ENCODE data around the gene IL6R. TPM values are rescaled to one million over a fixed set of nuclear protein-coding genes. Genes with fewer than 3 reads are reported as not detected.

Gene IL6R
- 6.7 and 36.4 TPM in 2 replicates for total RNA-seq

GRCh38 chr1:154404984-154405746 lies at the start of gene IL6R:
Gene IL6R, plus strand, starts transcription at chr1:154405343. Its CDS starts 287 bp downstream, at chr1:154405630.

DNA sequence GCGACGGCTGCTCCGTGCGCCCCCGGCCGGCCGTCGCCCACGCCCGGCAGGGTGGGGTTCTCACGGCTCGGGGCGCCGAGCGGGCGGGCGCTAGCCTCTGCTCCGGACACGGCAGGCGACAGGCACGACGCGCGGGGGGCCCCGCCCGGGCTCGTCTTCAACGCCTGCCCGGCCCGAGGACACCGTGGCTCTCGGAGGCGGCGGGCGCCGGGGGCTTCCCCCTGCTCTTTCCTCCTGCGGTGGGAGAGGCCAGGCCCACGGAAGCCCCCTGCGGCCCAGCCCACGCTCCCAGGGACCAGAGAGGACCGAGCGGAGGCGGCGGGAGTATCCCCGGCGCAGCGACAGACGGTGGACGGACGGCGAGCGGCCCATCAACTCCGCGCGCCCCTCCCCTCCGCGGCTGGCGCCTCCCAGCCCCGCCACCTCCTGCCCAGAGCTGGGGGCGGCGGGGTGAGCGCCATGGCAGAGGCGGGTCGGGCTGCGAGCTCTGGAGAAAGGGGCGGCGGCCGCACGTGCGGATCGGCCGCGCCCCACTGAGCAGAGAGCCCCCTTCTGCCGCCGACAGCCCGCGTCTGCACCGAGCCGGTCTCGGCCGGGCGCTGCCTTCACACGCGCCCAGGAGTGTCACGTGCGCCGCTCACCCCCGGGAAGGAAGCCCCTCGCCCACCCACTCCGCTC lies 97.1 kb downstream of the IL6R start, which contains the start of the genes SHE and TDRD10:
Gene SHE (minus strand): TSS at position 347 of the 678 bp plus-strand sequence. CDS start 386 bp downstream, outside the sequence.
Gene TDRD10 (plus strand): TSS at position 154 of the 678 bp plus-strand sequence. CDS start 4,685 bp downstream, outside the sequence.

Other genes with a start within 250 kb of the IL6R start
- gene TPM3, start 213.2 kb upstream of the IL6R start, total RNA-seq, result 114 and 387 TPM in 2 replicates
- not detected in 2 replicates for gene CFAP141, start 199.0 kb upstream of the IL6R start, total RNA-seq
- gene UBAP2L, start 184.4 kb upstream of the IL6R start, total RNA-seq, result 74.6 and 74.8 TPM in 2 replicates
- gene HAX1, start 132.7 kb upstream of the IL6R start, total RNA-seq, result 80.0 and 124 TPM in 2 replicates
- not detected in 2 replicates for gene AQP10, start 84.2 kb upstream of the IL6R start, total RNA-seq
- 48.9 and 56.2 TPM in 2 replicates for gene ATP8B2, start 79.8 kb upstream of the IL6R start, total RNA-seq
- not detected in 2 replicates for gene TDRD10, start 96.9 kb downstream of the IL6R start, total RNA-seq
- under 0.01 TPM in 1 of 2 replicates, not detected in the other for gene SHE, start 97.1 kb downstream of the IL6R start, total RNA-seq
- 14.0 and 24.0 TPM in 2 replicates for gene UBE2Q1, start 153.3 kb downstream of the IL6R start, total RNA-seq
- 0.25 TPM in 1 of 2 replicates, not detected in the other for gene CHRNB2, start 162.4 kb downstream of the IL6R start, total RNA-seq
- 66.8 and 91.9 TPM in 2 replicates for gene ADAR, start 202.8 kb downstream of the IL6R start, total RNA-seq